NCI-H187 (cell line): ENCODE measurements around the gene ZNF134.

Experiments
- DNase-seq, 2 experiments: peaks; one replicate each; lab custom pipeline; 2025; lab: John Stamatoyannopoulos, UW

ZNF134 gene

DNA sequence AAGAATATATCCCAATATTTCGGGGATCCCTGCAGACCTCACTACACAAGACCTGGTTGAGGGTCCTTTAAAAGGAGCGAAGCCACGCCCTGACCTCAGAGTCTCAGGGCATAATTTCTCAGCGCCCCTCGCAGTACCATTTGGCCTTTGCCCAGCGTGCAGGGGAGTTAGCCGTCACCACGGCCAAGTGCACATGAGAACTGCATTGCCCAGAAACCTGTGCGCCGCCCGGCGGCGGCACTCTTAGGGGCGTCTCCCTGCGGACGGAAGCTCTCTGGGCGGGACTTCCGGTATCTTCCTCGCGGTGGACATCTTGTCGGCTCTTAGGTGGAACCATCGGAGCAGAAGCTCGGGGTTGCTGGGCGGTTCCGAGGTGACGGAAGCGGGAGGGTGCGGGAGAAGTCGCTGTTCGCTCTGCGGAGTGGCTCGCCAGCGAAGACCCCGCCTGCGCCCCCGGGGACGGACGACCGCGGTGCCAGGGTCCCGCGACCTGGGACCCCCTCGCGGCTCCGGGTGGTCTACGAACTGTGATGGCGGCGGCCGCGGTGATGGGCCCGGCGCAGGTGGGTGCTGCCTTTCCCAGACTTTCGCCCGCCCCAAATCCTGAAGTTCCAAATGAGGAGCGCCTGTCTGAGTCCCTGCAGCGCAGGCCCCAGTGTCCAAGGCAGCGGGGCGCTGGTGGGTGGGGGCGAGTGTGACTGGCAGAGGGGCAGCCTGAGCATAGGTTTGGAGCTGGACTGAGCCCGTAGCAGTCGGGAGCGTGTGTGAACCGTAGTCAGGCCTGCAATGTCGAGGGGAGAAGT is at the start of gene ZNF134:
Gene ZNF134 (plus strand): TSS at position 302 of the 803 bp plus-strand sequence. CDS start 5,227 bp downstream, outside the sequence.
- peak; percentile 60 to 69 for DNase-seq

GRCh38 chr19:57566396-57567265 is 47.4 kb upstream of the ZNF134 start:
- no peak for DNase-seq

DNA sequence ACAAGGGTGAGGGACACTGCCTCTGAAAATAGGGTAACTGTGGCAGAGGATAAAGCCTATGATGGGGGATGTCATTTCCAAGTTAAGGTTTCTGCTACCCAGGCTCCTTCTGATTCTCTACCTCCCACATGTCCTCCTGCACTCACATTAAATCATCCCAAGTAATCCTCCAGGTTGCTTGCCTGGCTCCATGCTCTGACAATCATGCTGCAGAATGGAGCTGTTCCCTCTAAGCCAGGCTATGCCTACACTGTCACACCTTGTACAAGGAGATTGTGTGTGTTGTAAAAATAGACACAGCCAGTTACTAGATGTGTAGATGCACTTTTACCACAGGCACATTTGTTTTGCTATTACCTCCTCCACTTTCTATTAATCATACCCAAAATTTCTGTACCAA is 43.3 kb upstream of the ZNF134 start:
- DNase-seq = no peak

DNA sequence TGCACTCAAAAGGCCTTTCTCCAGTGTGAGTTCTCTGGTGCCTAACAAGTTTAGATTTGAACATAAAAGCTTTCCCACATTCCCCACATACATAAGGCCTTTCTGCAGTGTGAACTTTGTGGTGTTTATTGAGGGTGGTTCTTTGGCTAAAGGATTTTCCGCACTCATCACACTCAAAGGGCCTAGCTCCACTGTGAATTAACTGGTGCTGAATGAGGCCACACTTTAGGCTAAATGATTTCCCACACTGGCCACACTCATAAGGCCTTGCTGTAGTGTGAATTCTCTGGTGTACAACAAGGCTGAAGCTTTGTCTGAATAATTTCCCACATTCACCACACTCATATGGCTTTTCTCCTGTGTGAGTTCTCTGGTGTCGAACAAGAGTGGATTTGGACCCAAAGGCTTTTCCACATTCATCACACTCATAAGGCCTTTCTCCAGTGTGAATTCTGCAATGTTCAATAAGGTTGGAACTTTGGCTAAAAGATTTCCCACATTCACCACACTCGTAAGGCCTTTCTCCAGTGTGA is 41.6 kb upstream of the ZNF134 start:
- DNase-seq = no peak

- no peak for DNase-seq
Observed at GRCh38 chr19:57576661-57577060, 37.4 kb upstream of the ZNF134 start.

DNA sequence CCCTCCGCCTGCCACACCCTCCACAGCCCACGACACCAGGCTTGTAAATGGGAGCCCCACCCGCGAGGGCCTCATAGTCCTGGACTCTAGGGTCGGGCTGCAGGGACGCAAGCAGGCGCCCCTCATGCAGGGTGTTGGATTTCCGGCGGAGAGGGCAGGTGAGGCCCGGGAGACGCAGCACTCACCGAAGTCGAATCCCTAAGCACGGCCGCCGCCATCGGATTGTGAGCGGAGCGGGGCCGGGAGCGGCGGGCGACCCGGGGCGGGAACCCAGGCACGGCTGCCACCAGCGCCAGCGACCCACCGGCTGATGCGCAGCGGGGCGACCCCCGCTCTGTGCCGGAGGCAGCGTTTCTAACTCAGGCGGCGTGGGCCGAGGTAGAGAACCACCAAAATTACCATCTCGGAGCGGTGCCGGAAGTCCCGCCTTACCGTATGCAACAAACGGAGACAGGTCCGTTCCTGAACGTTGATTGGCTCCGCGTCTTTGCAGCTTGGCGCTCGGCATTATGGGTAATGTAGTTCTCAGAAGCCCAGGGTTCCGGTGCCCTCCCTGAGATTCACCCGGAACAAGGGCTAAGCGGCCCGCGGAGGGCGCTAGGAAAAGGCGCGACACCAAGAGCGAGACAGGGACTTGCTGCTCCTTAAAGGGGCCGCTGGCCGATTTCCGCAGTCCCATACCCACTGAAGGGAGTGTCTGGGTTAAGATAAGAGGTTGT is 35.4 kb upstream of the ZNF134 start, which contains the start of gene ZNF416:
Gene ZNF416 (minus strand): TSS at position 425 of the 719 bp plus-strand sequence. CDS start 207 bp downstream, at position 218.
- peak; percentile 67 to 95 for DNase-seq

GRCh38 chr19:57583104-57583520 is 30.9 kb upstream of the ZNF134 start:
- no peak for DNase-seq

DNA sequence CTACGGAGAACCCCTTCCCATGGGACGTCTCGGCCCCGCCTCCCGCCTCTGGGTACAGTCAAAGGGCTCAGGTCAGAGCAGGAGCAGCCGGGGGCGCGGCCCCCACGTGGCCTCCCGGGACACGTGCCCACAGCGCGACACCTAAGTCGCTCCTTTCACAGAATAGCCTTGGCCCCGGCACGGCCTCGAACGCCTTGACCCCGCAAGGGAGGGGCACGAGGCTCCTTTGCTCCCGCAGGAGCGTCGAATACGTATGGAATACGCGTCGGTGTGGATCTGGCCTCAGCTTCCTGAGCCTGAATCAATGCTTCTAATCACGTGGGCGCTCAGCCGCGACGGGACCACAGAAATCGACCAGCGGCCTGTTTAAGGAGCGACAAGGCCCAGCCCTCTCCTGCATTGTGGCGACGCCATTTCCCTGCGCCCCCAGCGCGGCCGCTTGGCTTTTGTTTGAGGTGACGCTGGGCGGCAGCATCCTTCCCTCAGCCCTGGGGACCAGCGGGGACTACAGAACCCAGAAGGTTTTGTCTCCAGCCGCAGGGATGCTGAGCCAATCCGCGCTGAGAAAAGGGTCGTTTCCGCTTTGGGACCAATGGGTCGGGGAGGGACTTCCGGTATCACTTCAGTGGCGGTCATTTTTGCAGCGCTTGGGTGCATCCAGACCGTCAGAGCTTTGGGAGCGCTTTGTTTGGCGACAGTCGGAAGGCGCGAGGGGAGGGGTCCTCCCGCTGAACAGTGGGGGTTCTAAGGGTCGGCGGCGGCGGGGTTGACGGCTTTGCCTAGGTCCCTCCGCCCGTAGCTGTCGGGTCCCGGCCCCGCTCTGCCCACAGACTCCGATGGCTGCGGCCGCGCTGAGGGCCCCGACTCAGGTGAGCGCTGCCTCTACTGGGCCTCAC is 30.3 kb upstream of the ZNF134 start, which contains the start of gene ZIK1:
Gene ZIK1 (plus strand): TSS at position 625 of the 896 bp plus-strand sequence. CDS start 212 bp downstream, at position 837.
- peak; percentile 58 to 82 for DNase-seq

DNA sequence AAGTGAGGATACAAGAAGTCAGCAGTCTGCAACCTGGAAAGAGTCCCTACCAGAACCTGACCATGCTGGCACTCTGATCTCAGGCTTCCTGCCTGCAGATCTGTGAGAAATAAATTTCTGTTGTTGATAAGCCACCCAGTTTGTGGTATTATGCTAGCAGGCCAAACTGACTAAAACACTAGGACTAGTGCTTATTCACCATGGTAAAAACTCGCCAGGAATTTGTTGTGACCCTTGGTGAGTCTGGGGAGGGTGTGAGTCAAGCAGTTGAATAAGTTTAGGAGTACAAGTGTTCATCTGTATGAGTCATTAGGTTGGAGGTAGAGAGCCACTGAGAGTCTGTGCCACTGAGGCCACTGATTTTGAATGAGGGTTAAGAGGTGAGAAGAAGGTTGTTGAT is 26.5 kb upstream of the ZNF134 start:
- no peak for DNase-seq

- no peak for DNase-seq
Observed at GRCh38 chr19:57599377-57599760, 14.7 kb upstream of the ZNF134 start.

DNA sequence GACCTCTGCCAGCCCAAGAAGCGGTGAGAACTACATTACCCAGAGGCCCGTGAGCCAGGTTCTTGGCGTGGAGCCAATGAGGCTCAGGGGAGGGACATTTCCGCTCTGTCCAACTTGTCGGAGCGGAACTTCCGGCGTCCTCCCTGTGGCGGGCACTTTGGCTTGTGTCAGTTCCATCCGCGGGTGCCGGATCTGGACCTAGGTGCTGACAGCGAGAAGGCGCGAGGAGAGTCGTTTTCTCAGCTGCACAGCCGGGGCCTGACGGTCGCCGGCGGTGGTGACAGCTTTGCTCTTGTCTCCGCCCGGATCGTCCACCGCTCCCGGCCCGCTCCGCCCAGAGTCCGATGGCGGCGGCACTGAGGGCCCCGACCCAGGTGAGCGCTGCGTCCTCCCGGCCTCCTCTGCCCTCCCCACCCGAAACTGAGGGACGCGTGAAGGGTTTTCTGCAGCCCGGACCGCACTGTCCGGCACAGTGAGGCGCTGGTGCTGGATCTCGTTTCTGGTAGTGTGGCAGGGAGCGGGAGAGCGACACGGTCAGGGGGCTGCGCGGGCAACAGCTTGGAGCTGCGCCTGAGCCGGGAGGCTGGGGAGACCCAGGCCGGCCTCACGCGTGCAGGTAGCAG is 14.2 kb upstream of the ZNF134 start, which contains the start of gene ZNF530:
Gene ZNF530 (plus strand): TSS at position 125 of the 623 bp plus-strand sequence. CDS start 4,461 bp downstream, outside the sequence.
- DNase-seq = peak; percentile 72 to 77

GRCh38 chr19:57606931-57607330 is 7.1 kb upstream of the ZNF134 start:
- DNase-seq = no peak

- DNase-seq = no peak
Observed at GRCh38 chr19:57611113-57611512, 2.9 kb upstream of the ZNF134 start.

DNA sequence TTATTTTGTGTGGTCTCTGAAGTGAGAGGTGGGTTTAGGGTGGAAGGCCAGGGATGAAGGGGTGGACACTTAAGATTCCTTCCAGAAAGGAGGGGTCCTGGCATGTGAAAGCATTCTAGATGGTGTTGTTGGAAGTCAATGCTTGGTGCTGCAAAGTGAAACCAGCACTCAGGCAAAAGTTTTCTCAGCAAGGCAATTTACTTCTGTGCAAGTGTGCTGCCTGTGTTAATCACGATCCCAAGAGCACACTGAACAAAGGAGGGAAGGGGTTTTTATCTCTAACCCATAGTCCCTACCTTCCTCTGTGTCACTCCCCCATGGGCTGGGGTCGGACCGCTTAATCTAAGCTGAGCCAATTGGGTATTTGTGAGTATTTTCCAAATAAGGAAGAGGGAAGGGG is 1.3 kb downstream of the ZNF134 start:
- DNase-seq = no peak

DNA sequence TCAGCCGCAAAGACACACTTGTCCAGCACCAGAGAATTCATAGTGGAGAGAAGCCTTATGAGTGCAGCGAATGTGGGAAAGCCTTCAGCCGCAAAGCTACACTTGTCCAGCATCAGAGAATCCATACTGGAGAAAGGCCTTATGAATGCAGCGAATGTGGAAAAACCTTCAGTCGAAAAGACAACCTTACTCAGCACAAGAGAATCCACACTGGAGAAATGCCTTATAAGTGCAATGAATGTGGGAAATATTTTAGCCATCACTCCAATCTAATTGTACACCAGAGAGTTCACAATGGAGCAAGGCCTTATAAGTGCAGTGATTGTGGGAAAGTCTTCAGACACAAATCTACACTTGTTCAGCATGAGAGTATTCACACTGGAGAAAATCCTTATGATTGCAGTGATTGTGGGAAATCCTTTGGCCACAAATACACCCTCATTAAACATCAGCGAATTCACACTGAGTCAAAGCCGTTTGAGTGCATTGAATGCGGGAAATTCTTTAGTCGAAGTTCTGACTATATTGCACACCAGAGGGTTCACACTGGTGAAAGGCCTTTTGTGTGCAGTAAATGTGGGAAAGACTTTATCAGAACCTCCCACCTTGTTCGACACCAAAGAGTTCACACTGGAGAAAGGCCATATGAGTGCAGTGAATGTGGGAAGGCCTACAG is 6.8 kb downstream of the ZNF134 start:
- DNase-seq = no peak

DNA sequence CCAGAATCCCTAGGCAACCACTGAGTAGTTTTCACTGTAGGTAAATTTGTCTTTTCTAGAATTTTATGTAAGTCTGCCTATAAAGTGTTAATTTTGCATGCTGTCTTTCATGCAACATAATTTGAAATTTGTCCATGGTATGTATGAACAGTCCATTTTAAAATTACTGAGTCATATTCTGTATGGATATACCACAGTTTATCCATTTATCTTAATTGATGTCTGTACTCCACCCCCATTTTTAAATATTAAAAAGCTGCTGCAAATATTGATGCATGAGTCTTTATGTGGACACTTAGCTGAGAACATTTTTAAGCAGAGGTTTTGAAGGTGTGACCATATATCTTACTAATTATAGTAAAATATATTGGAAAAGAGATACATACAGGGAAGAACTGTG is 9.0 kb downstream of the ZNF134 start:
- no peak for DNase-seq

DNA sequence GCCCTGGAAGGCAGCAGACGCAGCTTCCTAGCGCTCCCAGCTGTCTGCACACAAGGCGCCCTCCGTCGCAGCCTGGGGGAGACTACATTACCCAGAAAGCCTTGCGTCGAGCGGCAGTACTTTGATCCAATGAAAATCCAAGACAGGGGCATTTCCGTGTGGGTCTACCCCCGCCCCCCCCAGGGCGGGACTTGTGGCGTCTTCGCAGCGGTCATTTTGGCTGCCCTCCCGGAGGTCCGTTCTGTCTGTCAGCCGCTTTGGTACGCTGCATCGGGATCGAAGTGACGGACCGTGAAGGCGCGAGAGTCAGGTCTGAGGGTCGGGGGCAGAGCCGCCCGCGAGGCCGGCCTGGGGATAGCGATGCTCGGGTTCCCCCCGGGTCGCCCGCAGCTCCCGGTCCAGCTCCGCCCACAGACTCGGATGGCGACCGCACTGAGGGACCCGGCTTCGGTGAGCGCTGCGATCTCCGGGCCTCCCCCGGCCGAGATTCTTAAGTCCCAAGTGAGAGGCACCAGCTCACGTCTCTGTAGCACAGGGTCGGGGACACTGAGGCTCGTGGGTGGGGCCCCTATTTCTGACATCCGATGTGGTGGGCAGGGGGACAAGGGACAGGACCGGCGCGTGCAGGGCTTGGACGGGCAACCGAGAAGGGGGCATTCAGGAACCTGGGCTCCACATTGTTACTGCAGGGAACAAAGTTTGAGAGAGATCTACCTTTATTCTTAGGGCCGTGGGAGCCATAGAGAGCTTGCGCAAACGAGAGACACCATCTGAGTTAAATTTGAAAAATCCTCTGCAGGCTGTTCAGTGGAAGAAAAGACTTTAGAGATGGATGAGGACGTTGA is 19.2 kb downstream of the ZNF134 start, which contains the start of gene ZNF211:
Gene ZNF211 (plus strand): TSS at position 182 of the 845 bp plus-strand sequence. CDS start 179 bp downstream, at position 361.
- DNase-seq = peak; percentile 84 to 94

DNA sequence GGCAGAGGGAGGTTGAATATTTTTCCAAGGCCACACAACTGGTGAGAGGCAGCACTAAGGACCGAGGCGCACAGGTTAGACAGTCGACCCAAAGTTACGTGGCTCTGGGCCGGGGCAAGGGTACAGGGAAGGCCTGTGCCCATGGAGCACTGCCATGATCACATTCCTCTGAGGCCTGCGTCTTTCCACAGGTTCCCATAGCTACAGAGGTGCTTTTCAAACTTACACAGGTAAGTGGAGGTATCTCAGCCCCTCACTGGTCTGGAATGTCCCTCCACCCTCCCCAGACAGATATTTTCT is 19.7 kb downstream of the ZNF134 start:
- DNase-seq = no peak

DNA sequence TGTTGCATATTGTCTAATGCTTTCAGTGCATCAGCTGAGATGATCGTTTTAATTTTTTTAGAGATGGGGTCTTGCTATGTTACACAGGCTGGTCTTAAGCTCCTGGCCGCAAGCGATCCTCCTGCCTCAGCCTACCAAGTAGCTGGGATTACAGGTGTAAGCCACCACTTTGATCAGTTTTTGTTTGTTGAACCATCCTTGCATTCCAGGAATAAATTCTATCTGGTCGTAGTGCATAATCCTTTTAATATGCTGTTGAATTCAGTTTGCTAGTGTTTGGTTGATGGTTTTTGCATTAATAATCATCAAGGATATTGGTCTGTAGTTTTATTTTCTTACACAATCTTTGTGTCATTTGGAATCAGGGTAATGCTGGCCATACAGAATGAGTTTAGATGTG is 23.3 kb downstream of the ZNF134 start:
- DNase-seq = no peak
